Lung (tissue), 12 donors: Measurements from ENCODE around the gene RIN3. TPM values are rescaled to one million over a fixed set of nuclear protein-coding genes. Genes with fewer than 3 reads are reported as not detected.
A peak's percentile ranks its signal among the peaks of the same experiment; 100 is the strongest.

Experiments used
- ATAC-seq: fragments of 200-7000 bp; cut with Tn5 transposase; one replicate; pipeline ENCODE4 v1.9.1; 2020; ENCODE audit warnings: moderate number of reproducible peaks; ENCODE audit not compliant: insufficient read depth, low FRiP score
- DNase-seq, 3 donors: peaks; one replicate each; pipeline ENCODE4 v3.0.0-alpha.2; 2013 to 2017
- H3K27ac ChIP-seq, 2 donors: one replicate each; pipeline ENCODE4 v1.5.1; 2013; ENCODE audit warnings: mild to moderate bottlenecking in 2 of 2, moderate library complexity in 2 of 2, control low read depth in 1 of 2, inconsistent platforms in 1 of 2, low read depth in 1 of 2, low read length in 1 of 2
- H3K27me3 ChIP-seq, 3 donors: one replicate each; pipeline ENCODE4 v1.5.1; 2013; ENCODE audit warnings: low read length in 2 of 3; ENCODE audit not compliant: control insufficient read depth in 3 of 3, insufficient read depth in 3 of 3
- H3K36me3 ChIP-seq, 4 donors: one replicate each; pipeline ENCODE4 v1.5.1; 2013; ENCODE audit warnings: low read length in 4 of 4, mild to moderate bottlenecking in 1 of 4, moderate library complexity in 1 of 4; ENCODE audit not compliant: control insufficient read depth in 4 of 4, insufficient read depth in 4 of 4
- H3K4me1 ChIP-seq, 5 donors: one replicate each; pipeline ENCODE4 v1.5.1; 2013; ENCODE audit warnings: low read length in 5 of 5, mild to moderate bottlenecking in 2 of 5, moderate library complexity in 1 of 5; ENCODE audit not compliant: control insufficient read depth in 5 of 5, insufficient read depth in 5 of 5
- H3K4me3 ChIP-seq: one replicate; pipeline ENCODE4 v1.5.1; 2013; ENCODE audit warnings: mild to moderate bottlenecking, control low read depth, moderate library complexity
- H3K9ac ChIP-seq, 2 donors: one replicate each; pipeline ENCODE4 v1.5.1; 2013; ENCODE audit warnings: low read length in 2 of 2, control low read depth in 1 of 2; ENCODE audit not compliant: insufficient read depth in 1 of 2
- H3K9me3 ChIP-seq, 4 donors: one replicate each; pipeline ENCODE4 v1.5.1; 2013; ENCODE audit warnings: low read length in 3 of 4, mild to moderate bottlenecking in 1 of 4, moderate library complexity in 1 of 4; ENCODE audit not compliant: control insufficient read depth in 4 of 4, insufficient read depth in 3 of 4
- WGBS, 2 donors: extraction: QIAGEN DNeasy Blood & Tissue Kit; methylation state at CpG; one replicate each; pipeline ENCODE4 v1.1.7; 2013; 5-methylcytosine and 5-hydroxymethylcytosine counted together
- polyA plus RNA-seq, 2 donors: library from polyadenylated mRNA; stranded (reverse); fragments of 200-250 nt; gene quantifications; one replicate each; pipeline ENCODE4 v1.2.1, GENCODE V29; 2013
- total RNA-seq, 2 donors: library from RNA; depleted of rRNA in 1 of 2; stranded (reverse); fragments of >200 nt in 1 of 2; gene quantifications; one replicate each; pipeline ENCODE4 v1.2.1, GENCODE V29; 2014 to 2021
- TF ChIP-seq, protein P1 (sequence below): IDR thresholded peaks from 2 replicates; pipeline ENCODE4 v1.5.1; 2012; ENCODE audit warnings: mild to moderate bottlenecking; ENCODE audit errors: control extremely low read depth, extremely low read depth
- donor health status: control.
- donor health status: control.
- donor health status: Bipolar disorder and iron deficiency.
- donor health status: healthy.
- donor health status: DM: yes; HTN: yes; CAD: no.

Gene RIN3
- total and polyA plus RNA-seq, 4 donors, result 19.3 to 55.5 (median 40.2) TPM

DNA sequence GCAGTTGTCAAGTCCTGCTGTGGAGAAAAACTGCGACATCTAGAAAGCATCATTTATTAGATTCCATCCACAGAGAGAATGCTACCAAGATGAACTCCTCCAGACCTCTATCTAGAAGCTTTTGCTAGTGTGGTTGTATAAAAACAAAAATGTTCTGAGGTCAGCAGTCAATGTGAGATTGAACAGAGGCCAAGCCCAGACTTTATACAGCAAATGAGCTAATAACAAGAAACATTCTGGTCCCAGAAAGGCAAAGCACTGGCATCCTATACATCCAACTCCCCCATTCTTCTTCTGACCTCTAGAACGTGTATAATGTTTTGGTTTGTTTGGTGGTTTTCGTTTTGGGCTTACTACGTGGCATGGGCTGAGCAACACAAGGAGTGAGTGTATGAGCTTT, 26.7 kb upstream of the RIN3 start:
- 82 to 90% methylated on average over 4 of the region's 4 CpGs for WGBS, 2 donors
- Histone ChIP-seq H3K4me3 (no peak overlapping the region), H3K9me3 (no peaks in the 10 kb centered on the region), H3K27ac (no peak overlapping the region), H3K9ac (no peak overlapping the region), H3K4me1 (peaks cover 0 to 24% (median 4%) of the 10 kb centered on the region in 5 donors), H3K27me3 (no peaks in the 10 kb centered on the region), H3K36me3 (no peaks in the 10 kb centered on the region)
- ATAC-seq (no peak), DNase-seq (peak in 2 of 3 donors; percentile 37 to 61)
- TF ChIP-seq, protein P1, sequence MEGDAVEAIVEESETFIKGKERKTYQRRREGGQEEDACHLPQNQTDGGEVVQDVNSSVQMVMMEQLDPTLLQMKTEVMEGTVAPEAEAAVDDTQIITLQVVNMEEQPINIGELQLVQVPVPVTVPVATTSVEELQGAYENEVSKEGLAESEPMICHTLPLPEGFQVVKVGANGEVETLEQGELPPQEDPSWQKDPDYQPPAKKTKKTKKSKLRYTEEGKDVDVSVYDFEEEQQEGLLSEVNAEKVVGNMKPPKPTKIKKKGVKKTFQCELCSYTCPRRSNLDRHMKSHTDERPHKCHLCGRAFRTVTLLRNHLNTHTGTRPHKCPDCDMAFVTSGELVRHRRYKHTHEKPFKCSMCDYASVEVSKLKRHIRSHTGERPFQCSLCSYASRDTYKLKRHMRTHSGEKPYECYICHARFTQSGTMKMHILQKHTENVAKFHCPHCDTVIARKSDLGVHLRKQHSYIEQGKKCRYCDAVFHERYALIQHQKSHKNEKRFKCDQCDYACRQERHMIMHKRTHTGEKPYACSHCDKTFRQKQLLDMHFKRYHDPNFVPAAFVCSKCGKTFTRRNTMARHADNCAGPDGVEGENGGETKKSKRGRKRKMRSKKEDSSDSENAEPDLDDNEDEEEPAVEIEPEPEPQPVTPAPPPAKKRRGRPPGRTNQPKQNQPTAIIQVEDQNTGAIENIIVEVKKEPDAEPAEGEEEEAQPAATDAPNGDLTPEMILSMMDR, result no peak

DNA sequence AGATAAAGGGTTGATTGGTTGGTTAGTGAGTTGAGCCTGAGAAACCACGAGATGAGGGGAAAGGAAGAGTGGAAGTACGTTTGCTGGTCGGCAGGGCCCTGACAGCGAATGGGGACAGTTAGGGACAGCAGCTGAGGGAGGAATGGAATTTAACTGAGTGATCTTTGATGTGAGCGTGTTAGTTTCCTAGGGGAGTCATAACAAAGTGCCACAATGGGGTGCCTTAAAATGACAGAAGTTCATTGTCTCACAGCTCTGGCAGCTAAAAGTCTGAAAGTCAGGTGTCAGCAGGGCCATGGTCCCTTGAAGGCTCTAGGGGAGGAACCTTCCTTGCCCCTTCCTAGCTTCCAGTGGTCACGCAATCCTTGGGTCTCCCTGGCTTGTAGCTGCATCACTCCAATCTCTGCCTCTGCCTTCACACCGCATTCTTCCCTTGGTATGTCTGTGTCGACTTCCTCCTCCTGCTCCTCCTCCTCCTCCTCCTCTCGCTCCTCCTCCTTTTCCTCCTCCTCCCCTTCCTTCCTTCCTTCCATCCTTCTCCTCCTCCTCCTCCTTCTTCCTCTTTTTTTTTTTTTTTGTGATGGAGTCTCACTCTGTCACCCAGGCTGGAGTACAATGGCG, 26.0 kb upstream of the RIN3 start:
- no peaks in the 10 kb centered on the region for H3K27me3 ChIP-seq
- H3K36me3 ChIP-seq, result no peaks in the 10 kb centered on the region
- 40 to 52% methylated on average over 10 of the region's 10 CpGs for WGBS, 2 donors
- no peak overlapping the region for H3K9ac ChIP-seq
- TF ChIP-seq, protein P1, result no peak
- no peak for DNase-seq
- H3K27ac ChIP-seq, result peak overlapping the region in 1 of 2 donors; percentile 68
- no peak overlapping the region for H3K4me3 ChIP-seq
- peaks cover 0 to 24% (median 2%) of the 10 kb centered on the region in 5 donors for H3K4me1 ChIP-seq
- no peaks in the 10 kb centered on the region for H3K9me3 ChIP-seq
- no peak for ATAC-seq

DNA sequence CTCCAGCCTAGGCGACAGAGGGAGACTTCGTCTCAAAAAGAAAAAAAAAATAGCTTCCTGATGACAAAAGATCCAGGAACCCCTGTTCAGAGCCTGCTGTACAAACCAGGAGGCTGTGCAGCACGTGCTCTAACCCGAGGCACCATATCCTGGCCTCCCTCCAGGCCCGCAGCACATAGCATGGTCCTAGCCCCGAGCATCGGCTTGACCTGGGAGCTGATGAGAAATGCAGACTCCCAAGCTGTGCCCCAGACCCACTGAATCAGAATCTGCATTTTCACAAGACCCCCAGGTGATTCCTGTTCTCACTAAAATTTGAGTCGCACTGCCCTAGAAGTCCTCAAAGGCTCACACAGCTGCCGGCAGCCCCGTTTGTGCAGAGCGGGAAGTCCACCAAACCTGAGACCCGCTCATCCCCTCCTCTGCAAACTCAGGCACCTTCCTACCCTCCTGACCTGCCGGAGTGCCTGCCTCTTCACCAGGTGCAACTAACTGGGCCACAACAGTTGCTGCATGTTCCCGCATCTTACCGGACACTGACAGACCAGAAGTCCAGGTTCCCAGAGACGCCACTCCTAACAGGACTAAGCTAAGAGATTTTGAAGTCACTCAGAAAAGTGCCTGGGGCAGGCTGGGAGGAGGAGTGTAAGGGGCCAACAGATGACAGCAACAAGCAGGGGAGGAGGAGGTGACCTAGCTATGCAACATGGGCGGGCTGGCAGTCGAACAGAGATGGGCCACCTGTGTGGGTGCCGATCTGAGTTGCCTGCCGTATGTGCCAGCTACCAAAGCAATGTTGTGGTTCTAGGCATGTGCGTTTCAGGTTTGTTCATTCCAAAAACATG, 24.0 kb upstream of the RIN3 start:
- Histone ChIP-seq H3K36me3 (no peaks in the 10 kb centered on the region), H3K27me3 (no peaks in the 10 kb centered on the region), H3K4me1 (peaks cover 0 to 24% (median 2%) of the 10 kb centered on the region in 5 donors), H3K27ac (peak overlapping the region in 1 of 2 donors; percentile 73), H3K4me3 (no peak overlapping the region), H3K9me3 (no peaks in the 10 kb centered on the region), H3K9ac (no peak overlapping the region)
- DNase-seq (no peak), ATAC-seq (no peak)
- TF ChIP-seq, protein P1, result no peak
- WGBS, 2 donors, result 86 to 92% methylated on average over 21 of the region's 21 CpGs
